ENCODE measurements around the gene CXorf49B.

CXorf49B gene

DNA sequence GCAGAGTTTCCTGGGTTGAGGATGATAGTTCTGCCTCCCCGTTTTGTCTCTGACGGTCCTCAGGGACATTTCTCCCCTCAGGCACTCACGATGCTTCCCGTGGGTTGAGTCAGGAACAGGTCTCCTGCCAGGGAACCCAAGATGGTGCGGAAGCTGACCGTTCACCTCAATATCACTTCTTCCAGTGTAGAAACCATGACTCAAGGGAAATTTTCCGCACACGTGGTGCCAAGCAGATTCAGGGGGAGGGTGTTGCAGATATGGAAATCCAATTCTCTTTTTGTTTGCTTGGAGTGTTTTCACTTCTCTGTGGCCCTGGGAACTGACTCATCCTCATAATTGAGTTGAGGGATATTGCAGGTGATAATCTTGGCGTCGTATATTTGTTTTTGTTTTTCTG lies 46.7 kb downstream of the CXorf49B start:
- no peak overlapping the region for H3K4me3 ChIP-seq (replicated peaks; ENCODE audit: low read depth, low read length)
- no peak for TF ChIP-seq CTCF (IDR thresholded peaks at IDR 0.05; ENCODE audit: low read depth, low read length, missing control alignments)
- no peak for DNase-seq (ENCODE audit: extremely low read depth, low read depth)

- no peak for TF ChIP-seq CTCF (IDR thresholded peaks at IDR 0.05; ENCODE audit: low read depth, low read length, missing control alignments)
- no peak for DNase-seq (ENCODE audit: extremely low read depth, low read depth)
Observed at GRCh38 chrX:71814123-71814912, 51.2 kb downstream of the CXorf49B start.

GRCh38 chrX:71815121-71815905 lies 52.2 kb downstream of the CXorf49B start:
- DNase-seq (ENCODE audit: extremely low read depth, low read depth) = no peak
- no peak overlapping the region for H3K4me3 ChIP-seq (replicated peaks; ENCODE audit: low read depth, low read length)
- no peak for TF ChIP-seq CTCF (IDR thresholded peaks at IDR 0.05; ENCODE audit: low read depth, low read length, missing control alignments)

More at GRCh38 chrX:71814123-71814912, 51.2 kb downstream of the CXorf49B start:
- no peak overlapping the region for H3K4me3 ChIP-seq (replicated peaks; ENCODE audit: low read depth, low read length)

GRCh38 chrX:71815906-71816156 lies 52.7 kb downstream of the CXorf49B start:
- DNase-seq (ENCODE audit: extremely low read depth, low read depth) = no peak
- no peak for TF ChIP-seq CTCF (IDR thresholded peaks at IDR 0.05; ENCODE audit: low read depth, low read length, missing control alignments)
- H3K4me3 ChIP-seq (replicated peaks; ENCODE audit: low read depth, low read length) = no peak overlapping the region
